Colon (tissue), 2 donors: Measurements from ENCODE around the gene AGXT2.
"Not testable (repeated sequence)": the region's sequence is repeated elsewhere in the genome, so short reads cannot be mapped to it uniquely, and the experiment has no call there.

Experiments
- FAIRE-seq: peaks from 2 replicates; lab custom pipeline; 2012; peaks lifted over from hg19 to GRCh38; lab: Jason Lieb, UNC
- donor health status: control.
- donor health status: control.

Gene AGXT2

GRCh38 chr5:35012365-35012764 lies 35.4 kb downstream of the AGXT2 start:
- no peak for FAIRE-seq

- no peak for FAIRE-seq
These were observed 37.1 kb downstream of the AGXT2 start for GRCh38 chr5:35010676-35011075.

- FAIRE-seq = no peak
These were observed 38.1 kb downstream of the AGXT2 start for GRCh38 chr5:35009657-35010056.

DNA sequence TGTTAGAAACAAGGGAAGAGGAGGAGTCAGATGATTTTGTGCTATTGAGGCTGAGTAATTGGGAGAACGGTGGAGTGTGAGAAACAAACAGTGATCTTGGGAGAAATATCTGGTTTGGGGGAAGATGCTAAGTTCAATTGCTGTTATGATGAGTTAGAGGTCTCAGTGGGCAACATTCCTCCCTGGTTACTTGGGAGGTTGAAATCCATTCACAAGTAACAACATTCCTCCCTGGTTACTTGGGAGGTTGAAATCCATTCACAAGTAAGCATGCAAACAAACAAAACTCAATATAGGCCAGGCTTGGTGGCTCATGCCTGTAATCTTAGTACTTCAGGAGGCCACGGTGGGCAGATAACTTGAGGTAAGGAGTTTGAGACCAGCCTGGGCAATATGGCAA lies 38.7 kb downstream of the AGXT2 start:
- FAIRE-seq = no peak

GRCh38 chr5:35004771-35005170 lies 43.0 kb downstream of the AGXT2 start:
- FAIRE-seq = no peak

DNA sequence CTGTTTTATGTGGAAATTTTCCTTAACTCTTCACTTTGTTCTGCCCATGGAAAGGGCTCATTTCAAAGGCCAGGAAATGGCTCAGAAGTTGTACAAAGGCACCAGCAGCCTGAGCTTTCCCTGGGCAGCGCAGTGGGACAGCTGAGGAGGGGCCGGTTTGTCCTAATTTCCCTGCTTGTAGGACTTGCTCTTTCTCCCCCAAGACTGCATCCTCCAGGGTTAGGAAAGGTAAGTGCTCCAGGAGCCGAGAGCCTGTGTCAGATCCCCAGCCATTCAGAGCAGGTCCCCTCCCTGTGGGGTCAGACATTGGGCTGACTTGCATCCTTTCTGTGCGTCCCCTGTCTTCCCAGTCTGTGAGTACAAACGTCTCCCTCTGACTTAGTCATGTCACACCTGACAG lies 43.5 kb downstream of the AGXT2 start:
- FAIRE-seq = no peak

DNA sequence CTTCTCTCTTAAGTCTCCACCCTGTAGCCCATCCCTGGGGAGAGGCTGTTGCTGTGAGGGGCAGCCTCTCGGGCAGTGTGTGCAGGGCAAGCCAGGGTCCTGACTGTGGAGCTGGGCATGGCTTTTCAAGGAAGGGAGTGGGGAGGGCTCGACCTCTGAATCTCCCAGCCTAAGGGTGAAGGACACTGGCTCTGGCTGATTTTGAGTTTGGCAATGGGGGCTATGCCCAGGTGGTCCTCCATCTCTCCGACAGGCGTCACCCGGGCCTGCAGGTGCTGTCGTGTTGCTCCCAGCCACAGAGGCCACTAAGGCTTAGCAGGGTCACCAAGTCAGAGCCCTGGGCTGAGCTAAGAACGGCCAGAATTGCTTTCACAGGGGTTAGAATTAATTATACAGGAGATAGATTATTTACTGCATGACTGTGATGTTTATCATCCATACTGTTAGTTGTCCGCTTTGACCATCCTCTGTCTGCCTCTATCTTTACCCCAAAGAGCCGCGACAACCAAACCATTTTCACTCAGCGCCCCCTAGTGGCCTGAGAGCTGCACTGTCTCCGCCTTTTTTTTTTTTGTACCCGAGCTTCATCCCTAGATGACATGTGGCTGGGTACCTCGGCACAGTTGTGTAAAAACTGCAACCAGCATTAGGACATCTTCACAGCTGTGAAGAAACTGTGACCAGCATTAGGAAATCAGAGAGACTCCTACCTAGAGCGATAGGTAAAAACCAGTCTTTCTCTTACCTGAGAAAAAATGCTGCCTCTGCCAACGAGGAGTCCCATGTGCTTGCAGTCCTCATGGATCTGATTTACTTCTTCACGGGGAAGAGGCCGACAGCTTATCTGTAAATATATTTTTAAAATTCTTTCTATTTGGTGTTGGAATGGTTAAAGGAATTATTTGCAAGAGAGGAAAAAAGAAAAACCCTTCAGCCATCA lies 44.5 kb downstream of the AGXT2 start:
- no peak for FAIRE-seq

GRCh38 chr5:35002459-35002858 lies 45.3 kb downstream of the AGXT2 start:
- FAIRE-seq = no peak

GRCh38 chr5:35001842-35002241 lies 45.9 kb downstream of the AGXT2 start:
- no peak for FAIRE-seq

- no peak for FAIRE-seq
These were observed 49.5 kb downstream of the AGXT2 start for GRCh38 chr5:34998058-34998789.

GRCh38 chr5:34996261-34996660 lies 51.5 kb downstream of the AGXT2 start:
- no peak for FAIRE-seq

DNA sequence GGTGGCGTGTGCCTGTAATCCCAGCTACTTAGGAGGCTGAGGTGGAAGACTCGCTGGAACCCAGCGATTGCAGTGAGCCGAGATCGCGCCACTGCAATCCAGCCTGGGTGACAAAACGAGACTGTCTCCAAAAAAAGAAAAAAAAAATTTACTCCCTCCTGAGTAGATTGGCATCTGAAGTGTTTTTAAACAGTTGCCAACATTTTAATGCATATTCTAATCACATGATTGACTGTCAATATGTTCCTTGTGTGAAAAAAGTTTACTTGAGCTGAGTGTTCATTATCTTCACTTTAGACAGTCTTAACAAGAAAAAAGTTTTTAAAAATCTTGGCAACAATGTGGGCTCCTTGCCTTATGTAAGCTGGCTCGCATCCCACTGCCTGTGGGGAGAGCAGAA lies 53.8 kb downstream of the AGXT2 start:
- no peak for FAIRE-seq

- FAIRE-seq = no peak
These were observed 56.1 kb downstream of the AGXT2 start for GRCh38 chr5:34991486-34992238.

DNA sequence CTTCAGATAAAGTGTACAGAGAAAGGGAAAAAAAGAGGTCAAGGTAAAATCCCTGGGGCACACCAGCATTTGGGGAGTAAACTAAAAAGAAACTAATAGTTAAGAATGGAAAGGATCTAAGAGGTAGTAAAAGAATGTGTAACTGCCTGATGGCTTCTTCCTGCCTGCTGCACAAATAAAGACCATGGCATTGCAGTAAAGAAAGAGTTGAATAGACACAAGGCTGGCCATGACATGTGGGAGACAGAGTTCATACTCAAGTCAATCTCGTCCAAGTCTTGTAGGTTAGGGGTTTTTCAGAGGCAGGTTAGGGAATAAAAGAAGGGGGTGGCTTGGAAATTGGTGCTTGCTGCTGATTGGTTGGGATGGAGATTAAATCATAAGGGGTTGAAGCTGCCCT lies 60.8 kb downstream of the AGXT2 start:
- no peak for FAIRE-seq

DNA sequence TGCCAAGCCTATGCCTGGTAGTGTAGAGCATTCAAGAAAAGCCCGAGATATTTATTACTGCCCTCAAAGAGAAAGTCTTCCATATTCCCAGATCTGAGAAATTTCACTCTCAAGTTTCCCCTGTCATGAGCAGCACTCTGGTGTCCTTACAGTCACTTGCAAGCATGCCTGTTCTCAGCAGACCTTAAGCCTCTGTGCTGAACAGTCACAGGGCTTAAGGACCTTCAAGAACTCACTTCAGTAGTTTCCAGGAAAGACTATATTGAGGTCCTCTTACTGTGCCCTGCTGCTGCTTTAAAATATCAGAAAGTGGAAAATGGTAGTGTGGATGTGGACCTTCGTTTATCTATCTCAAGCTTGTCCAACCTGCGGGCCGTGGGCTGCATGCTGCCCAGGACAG lies 64.9 kb downstream of the AGXT2 start:
- no peak for FAIRE-seq

GRCh38 chr5:34978681-34979080 lies 69.1 kb downstream of the AGXT2 start:
- FAIRE-seq = no peak

- FAIRE-seq = no peak
These were observed 69.7 kb downstream of the AGXT2 start for GRCh38 chr5:34977934-34978613.

DNA sequence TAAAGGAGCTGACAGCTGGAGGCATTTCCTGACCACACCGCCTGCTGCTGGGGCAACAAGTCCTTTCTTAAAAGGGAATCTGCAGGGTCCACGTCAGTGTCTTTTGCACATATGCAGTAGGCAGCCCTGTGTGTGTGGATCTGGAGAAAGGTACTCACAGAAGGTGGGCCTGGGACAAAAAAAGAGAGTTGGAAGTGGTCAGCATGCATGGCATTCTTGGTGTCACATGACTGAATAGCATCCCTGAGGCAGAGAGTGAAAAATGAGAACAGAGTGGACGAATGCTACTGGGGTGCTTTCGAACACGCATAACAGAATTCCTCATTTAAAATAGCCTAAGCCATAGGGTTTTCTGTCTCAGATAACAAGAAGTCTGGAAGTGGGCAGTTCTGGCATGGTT lies 71.4 kb downstream of the AGXT2 start:
- no peak for FAIRE-seq

DNA sequence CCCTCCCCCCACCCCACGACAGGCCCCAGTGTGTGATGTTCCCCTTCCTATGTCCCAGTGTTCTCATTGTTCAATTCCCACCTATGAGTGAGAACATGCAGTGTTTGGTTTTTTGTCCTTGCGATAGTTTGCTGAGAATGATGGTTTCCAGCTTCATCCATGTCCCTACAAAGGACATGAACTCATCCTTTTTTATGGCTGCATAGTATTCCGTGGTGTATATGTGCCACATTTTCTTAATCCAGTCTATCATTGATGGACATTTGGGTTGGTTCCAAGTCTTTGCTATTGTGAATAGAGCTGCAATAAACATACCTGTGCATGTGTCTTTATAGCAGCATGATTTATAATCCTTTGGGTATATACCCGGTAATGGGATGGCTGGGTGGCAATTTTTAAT lies 76.1 kb downstream of the AGXT2 start:
- FAIRE-seq = not testable (repeated sequence)

- no peak for FAIRE-seq
These were observed 77.2 kb downstream of the AGXT2 start for GRCh38 chr5:34970552-34970951.

DNA sequence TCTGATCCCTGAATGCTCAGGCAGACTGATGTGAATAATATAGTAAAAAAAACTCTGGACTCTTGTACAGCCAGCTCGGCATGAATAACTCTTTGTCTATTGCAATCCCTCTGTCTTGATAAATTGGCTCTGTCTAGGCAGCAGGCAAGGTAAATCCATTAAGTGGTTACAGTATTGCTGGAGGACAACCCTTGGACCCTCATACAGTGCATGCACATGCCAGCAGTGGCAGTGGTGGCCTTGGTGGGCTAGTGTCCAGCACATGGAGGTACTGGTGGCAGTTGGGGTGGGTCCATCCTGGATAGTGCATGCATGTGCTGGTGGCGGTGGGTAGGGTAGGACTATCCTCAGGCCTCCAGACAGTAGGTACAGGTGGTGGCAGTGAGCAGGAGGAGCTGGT lies 79.5 kb downstream of the AGXT2 start:
- FAIRE-seq = no peak

- no peak for FAIRE-seq
These were observed 80.2 kb downstream of the AGXT2 start for GRCh38 chr5:34967540-34967939.
